HG03060 (cell line): Measurements from ENCODE around the gene VPS37D.
"Not testable (repeated sequence)": the region's sequence is repeated elsewhere in the genome, so short reads cannot be mapped to it uniquely, and the experiment has no call there.

Experiments used
- ATAC-seq: cut with Tn5 transposase; IDR thresholded peaks from one replicate; pipeline ENCODE4 v1.9.1; 2021; ENCODE audit warnings: low read depth, moderate number of reproducible peaks; ENCODE audit not compliant: unreplicated experiment

VPS37D gene, protein sequence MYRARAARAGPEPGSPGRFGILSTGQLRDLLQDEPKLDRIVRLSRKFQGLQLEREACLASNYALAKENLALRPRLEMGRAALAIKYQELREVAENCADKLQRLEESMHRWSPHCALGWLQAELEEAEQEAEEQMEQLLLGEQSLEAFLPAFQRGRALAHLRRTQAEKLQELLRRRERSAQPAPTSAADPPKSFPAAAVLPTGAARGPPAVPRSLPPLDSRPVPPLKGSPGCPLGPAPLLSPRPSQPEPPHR

DNA sequence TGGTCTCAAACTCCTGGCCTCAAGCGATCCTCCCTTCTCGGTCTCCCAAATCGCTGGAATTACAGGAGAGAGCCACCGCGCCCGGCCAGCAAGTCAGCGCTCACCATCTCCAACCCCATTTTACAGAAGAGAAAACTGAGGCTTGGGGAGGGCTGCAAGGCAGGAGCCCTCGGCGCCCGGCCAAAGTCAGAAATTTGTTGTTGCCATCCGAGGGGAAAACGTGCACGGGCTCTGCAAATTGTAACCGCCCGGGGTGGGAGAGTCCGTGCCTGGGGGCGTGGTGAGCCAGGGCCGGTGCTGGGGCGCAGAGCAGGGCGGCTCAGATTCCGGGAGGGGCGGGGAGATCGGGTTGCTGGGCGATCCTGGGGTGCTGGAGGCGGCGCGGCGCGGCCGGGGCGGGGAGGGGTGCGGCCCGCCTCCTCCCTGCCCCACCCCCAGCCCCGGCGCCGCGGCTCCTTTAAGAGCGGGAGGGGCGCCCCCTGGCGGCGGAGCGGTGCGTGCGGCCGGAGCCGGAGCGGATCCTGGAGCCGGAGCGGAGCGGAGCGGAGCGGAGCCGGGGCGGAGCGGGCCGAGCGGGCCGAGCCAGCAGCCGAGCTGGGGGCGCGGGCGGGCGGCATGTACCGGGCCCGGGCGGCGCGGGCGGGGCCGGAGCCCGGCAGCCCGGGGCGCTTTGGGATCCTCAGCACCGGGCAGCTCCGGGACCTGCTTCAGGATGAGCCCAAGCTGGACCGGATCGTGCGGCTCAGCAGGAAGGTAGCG, at the start of gene VPS37D:
VPS37D (plus strand) TSS at position 488 of the 759 bp plus-strand sequence; CDS start at position 616, 128 bp downstream.
- no peak for ATAC-seq

DNA sequence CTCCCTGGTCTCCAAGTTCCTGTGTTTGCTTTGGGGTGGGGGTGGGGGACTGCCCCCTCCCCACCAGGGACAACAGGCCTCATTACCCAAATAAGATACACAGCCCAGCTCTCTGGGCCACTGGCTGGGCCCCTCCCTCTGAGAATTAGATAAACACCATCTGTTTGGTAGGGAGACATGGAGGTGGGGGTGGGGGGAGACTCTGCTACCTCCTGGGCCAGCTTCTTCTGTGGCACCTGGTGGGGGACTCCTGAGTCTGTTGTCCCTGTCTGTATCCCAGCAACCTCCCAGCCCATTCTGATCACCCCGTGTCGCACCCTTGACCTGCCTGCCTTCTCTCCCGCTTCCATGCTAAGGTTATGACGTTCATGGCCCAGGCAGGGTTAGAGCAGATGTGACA, 49.1 kb upstream of the VPS37D start:
- ATAC-seq: no peak

DNA sequence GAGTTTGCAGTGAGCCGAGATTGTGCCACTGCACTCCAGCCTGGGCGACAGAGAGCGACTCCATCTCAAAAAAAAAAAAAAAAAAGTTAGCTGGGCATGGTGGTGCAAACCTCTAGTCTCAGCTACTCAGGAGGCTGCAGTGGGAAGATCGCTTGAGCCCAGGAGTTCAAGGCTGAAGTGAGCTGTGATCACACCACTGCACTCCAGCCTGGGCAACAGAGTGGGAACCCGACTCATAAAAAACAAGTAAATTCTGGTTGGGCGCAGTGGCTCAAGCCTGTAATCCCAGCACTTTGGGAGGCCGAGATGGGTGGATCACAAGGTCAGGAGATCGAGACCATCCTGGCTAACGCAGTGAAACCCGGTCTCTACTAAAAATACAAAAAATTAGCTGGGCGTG, 48.2 kb upstream of the VPS37D start:
- ATAC-seq: not testable (repeated sequence)

DNA sequence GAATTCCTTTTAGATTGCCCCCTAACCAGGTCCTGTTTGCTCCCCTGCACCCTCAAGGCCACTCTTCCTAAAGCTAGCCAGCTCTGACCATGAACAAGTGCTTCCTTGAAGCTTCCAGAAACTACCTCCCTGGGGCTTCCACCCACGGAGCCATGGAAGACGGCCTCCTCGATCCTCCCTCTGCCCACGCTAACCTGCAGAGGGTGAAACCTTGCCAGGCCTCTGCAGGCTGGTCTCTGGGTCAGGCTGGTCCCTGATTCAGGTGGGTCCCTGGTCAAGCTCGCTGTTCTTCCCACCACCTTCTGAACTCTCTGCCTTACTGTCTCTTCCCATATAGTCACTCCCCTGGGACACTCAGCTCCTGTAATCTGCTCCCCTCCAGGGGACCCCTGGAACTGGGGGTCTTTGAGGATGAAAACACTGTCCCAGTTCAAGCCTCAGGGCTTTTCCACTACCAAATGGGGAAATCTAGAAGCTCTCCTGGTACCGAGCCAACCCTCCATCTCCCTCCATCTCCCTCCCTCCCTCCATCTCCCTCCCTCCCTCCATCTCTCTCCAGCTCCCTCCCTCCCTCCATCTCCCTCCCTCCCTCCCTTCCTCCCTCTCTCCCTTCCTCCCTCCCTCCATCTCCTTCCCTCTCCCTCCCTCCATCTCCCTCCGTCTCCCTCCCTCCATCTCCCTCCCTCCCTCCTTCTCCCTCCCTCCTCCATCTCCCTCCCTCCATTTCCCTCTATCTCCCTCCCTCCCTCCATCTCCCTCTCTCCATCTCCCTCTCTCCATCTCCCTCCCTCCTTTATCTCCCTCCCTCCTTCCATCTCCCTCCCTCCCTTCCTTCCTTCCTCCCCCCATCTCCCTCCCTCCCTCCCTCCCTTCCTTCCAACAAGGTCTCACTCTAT, 46.2 kb upstream of the VPS37D start:
- ATAC-seq: no peak

DNA sequence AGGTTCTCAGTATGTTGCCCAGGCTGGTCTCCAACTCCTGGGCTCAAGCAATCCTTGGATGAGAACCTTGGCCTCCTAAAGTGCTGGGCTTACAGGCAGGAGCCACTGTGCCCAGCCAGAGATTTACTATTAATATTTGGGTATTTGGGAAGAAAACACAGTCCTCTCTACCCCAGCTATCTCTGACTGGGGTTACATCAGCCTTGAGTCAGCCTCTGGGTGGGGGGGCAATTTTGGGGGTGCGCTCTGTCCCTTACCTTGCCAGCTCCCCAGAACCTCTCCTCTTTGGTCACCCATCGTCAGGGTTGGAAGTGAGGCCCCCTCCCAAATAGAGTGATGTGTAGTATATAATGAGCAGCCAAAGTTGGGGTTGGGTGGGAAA, 45.1 kb upstream of the VPS37D start:
- ATAC-seq: no peak

DNA sequence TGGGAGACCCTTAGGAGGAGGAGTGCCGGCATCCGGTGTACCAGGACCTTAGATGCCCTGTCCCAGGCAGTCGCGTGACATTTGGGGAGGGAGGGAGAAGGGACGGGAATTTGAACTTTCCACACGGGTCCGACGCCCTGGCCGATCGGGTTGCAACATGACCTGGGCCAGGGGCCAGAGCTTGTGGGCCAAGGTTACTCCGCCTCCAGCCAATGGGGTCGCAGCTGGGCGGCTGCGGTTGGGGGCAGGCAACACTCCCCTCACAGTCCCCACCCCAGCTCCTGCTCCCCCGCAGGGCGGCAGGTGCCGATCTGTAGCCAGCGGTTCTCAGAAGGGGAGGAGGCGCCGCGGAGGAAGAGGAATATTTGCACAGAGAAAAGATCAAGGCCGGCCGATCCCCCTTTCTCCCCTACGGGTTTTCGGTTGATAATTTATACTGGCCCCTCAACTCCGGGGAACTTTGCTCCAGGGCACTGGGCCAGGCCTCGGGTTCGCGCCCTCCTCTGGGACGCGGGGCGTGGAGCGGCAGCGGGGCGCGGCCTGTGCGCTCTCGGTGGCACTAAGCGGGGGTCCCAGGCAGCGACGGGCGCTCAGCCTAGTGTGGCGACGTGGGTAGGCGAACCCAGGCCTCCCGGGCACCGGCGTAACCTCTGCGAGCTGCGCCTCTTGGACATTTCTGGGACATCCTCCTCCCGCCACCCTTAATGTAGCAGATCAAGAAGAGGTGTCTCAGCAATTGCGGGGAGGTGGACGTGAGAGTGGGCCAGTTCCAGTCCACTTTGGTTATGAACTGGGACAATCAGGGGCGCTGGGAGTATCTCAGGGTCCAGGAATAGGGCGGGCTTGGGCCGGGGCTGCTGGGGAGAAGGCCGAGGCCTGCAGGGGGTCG, 44.5 kb upstream of the VPS37D start:
- no peak for ATAC-seq

DNA sequence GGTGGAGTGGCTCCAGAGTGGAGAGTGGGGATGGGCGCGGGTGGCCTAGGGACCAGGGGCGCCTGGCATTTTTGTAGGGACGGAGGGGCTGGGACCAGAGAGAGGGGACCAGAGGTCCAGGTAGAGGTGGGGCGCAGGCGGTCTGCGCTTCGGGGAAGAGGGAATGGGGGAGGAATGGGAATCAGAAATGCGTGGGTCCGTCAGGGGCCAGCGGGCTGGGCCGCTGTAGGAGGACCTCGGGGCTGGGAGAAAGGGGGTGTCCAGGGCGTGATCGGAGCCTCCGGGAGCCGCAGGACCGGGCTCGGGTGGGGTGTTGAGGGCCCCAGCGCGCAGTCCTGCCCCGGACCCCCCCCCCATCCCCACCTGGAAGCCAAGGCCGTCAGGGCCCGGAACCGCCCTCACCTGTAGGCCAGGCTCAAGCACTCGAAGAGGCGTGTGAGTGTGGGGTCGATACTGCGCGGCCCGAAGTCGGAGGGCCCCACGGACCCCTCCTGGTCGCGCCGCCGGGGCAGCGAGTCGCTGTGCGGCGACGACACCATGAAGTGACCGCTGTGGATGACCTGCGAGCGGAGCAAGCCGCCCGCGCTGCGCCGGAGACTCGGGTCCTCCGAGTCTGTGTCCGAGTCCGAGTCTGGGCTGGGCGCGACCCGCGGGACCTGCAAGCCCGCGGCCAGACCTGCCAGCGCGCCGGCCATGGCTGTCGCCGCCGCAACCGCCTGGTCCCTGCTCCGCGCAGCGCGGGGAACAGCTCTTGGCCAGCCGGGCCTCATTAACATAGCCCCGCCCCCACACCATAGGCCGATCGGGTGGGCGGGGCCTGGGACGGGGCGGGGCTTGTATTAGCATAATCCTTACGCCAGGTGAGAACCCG, 43.6 kb upstream of the VPS37D start, which contains the start of gene MLXIPL:
MLXIPL (minus strand) TSS at position 725 of the 871 bp plus-strand sequence; CDS start at position 695, 30 bp downstream.
- no peak for ATAC-seq

DNA sequence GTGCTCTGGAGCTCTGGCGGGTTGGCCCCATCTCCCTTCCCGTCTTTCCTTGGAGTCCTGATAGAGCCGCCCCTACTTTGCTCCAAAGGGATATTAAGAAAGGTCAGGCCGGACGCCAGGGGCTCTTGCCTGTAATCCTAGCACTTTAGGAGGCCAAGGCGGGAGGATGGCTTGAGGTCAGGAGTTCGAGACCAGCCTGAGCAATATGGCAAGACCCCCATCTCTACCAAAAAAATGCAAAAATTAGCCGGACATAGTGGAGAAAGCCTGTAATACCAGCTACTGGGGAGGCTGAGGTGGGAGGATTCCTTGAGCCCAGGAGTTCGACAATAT, 43.0 kb upstream of the VPS37D start:
- ATAC-seq: no peak

DNA sequence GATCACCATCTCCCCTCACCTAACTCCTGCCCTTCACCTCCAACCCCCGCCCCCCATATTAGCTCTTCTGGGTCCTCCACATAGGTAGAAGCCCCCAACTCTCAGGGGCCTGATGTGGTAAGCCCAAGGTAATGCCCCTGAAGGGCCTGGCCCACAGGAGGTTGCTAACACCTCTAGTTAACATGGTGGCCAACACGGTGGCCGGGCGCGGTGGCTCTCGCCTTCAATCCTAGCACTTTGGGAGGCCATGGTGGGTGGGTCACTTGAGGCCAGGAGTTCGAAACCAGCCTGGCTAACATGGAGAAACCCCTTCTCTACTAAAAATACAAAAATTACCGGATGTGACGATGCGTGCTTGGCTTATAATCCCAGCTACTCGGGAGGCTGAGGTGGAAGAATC, 42.4 kb upstream of the VPS37D start:
- no peak for ATAC-seq

DNA sequence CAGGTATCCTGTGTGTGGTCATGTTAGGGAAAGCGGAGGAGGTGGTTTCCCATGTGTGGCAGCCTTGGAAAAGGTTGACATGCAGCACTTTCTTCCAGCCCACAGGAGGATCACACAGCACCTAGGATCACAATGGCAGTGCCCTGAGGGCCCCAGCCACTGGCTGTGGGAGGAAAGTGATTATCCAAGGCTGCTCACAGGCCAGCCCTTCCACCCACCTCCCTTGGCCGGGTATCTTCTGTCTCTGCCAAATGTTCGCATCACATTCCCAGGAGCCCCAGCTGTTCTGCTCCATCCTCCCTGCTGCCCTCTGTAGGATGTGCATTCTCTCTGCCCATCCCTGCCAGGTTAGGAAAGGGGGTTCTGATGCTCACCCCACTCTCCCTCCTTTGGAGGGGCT, 40.8 kb upstream of the VPS37D start:
- ATAC-seq: no peak

DNA sequence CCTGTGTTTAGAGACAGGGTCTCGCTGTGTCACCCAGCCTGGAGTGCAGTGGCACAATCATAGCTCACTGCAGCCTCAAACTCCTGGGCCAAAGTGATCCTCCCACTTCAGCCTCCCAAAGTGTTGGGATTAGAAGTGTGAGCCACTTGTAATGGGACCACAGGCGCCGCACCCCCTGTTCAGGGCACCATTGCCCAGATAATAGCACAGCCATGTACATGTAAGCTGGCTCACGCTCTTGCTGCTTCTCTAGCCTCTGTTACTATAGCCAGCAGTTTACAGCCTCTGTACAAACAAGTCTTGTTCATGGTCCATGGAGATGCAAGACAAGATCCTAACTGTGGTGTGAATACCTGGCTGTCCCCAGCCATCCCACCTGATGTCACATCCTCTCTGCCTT, 39.1 kb upstream of the VPS37D start:
- ATAC-seq: no peak

DNA sequence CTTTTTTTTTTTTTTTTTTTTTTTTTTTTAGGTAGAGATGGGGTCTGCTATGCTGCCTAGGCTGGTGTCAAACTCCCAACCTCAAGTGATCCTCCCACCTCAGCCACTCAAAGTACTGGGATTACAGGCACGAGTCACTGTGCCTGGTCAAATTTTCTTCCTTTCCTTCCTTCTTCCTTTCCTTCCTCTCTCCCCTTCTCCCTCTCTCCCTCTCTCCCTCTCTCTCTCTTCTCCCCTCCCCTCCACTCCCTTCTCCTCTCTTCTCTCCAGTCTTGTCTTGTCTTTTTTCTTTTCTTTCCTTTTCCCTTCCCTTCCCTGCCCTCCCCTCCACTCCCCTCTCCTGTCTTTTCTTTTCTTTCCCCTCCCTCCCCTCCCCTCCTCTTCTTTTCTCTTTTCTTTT, 36.1 kb upstream of the VPS37D start:
- no peak for ATAC-seq

DNA sequence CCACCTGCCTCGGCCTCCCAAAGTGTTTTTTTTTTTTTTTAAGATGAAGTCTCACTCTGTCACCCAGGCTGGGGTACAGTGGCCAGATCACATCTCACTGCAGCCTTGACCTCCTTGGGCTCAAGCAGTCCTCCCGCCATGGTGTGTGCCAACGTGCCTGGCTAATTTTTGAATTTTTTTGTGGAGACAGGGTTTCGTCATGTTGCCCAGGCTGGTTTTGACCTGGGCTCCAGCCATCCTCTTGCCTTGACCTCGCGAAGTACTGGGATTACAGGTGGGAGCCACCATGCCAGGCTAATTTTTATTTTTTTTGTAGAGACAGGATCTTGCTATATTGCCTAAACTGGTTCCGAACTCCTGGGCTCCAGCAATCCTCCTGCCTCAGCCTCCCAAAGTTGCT, 34.3 kb upstream of the VPS37D start:
- no peak for ATAC-seq

DNA sequence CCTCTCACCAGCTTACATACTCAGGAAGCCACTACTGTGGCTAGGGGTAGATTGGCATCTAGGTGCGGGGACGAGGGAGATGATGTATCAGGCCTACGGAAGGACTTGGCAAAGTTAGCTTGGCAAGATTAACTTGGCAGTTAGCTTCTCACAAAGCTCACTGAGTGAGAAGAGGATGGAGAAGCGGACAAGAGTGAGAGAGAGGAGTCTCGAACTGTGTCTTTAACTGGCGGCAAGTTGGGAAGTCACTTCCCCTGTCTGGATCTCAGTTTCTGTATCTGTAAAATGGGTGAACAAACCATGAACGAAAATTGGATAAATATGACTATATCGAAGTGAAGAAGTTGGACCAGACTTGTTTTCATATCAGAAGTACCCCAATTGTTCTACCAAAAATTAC, 33.8 kb upstream of the VPS37D start:
- no peak for ATAC-seq

DNA sequence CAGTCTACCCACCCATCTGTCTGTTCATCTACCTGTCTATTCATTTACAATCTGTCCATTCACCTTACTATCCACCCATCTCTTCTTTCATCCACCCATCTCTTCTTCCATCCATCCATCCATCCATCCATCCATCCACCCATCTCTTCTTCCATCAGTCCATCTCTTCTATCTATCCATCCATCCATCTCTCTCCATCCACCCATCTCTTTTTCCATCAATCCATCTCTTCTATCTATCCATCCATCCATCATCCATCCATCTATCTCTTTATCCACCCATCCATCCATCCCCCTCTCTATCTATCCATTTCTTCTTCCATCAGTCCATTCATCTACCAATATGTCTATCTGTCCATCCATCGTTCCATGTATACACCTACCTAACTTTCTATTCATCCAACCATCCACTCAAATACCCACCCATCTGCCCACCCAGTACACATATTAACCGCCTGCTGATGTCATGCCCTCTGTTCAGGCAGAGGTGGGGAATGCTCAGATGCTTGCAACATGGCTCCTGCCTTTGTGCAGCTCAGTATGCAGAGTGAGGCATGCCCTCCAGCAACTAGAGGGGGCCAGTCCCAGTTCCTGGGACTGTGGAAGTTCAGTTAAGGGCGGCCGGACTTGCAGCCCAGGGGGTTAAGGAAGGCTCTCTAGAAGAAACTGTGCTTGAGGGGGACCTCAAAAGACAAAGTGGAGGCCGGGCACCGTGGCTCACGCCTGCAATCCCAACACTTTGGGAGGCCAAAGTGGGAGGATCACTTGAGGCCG, 32.0 kb upstream of the VPS37D start:
- no peak for ATAC-seq

DNA sequence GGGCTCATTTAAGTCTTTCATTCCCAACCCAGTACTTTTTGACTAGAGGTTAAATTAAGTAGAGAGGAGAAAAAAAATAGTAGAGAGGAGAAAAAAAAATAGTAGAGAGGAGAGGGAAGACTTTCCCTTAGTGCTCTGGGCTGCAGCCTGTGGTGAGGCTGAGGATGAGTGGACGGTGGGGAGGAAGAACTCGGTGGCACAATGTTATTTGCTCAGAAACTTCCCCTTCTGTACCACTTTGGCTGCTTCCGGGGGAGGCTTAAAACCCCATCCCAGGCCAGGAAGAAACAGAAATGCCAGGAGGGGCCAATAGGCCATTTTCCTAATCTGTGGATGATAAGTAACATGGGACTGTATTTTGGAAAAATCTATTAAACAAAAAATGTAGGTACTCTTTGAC, 28.7 kb upstream of the VPS37D start:
- no peak for ATAC-seq

DNA sequence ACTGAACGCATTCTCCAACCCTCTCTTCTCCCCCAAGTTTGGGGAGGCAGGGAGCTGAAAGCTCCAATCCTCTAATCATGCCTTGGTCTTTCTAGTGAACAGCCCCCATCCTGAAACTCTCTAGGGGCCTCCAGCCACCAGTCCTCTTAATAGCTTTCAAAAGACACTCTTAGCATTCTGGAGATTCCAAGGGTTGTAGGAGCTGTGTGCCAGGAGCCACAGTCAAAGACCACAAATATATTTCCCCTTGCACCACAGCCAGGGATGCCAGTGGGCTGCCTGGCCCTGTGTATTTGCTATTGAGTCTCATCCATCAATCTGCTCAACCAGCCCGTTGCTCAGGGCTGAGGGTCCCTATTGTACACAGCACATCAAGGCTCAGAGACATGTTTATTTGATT, 24.8 kb upstream of the VPS37D start:
- no peak for ATAC-seq

DNA sequence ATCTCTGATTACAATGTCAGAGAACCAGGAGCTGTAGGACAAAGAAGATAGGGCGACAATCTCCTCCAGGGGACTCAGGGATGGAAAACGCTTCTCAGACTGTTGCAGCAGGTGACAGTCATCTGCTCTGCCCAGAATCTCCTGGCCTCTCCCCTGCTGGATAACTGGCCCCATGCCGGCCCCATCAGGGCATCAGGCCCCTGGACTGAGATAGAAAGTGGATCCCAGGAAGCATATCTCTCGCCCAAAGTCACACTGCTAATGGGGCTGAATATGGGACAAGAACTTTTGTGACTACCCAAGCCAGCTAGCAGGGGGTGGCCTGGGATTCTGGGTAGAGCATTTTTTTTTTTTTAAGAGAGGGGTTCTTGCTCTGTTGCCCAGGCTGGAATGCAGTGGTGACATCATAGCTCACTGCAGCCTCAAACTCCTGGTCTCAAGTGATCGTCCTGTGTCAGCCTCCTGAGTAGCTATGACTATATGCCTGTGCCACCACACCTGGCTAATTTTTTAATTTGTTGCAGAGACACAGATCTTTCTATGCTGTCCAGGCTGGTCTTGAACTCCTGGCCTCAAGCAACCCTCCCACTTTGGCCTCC, 22.8 kb upstream of the VPS37D start:
- no peak for ATAC-seq
